GM19467 (cell line): ENCODE results near the gene COPS9.

ENCODE experiments used
- ATAC-seq: cut with Tn5 transposase; IDR thresholded peaks from one replicate; pipeline ENCODE4 v1.9.1; 2021; ENCODE audit warnings: mild to moderate bottlenecking, moderate library complexity; ENCODE audit not compliant: unreplicated experiment

COPS9 gene

GRCh38 chr2:240166761-240167587 lies 30.9 kb upstream of the COPS9 start:
- no peak for ATAC-seq

DNA sequence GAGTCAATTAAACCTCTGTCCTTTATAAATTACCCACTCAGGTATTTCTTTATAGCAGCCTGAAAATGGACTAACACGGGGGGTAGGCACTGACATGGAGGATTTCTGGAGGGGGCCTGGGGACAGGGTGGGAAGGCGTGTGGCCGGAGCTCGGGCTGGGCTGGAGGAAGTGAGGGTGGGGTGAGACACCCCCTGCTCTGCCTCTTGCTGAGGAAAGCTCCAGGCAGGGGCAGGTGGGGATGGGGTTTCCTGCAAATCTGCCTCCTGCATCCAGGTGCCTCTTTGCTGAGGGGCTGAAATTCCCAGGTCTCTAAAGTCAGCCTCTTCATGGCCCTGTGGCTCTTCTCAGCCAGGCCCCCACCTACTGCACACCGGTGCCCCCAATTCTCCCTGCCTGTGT lies 30.1 kb upstream of the COPS9 start:
- no peak for ATAC-seq

- no peak for ATAC-seq
These were observed 29.6 kb upstream of the COPS9 start for GRCh38 chr2:240165661-240166060.

GRCh38 chr2:240165034-240165433 lies 28.9 kb upstream of the COPS9 start:
- ATAC-seq = no peak

DNA sequence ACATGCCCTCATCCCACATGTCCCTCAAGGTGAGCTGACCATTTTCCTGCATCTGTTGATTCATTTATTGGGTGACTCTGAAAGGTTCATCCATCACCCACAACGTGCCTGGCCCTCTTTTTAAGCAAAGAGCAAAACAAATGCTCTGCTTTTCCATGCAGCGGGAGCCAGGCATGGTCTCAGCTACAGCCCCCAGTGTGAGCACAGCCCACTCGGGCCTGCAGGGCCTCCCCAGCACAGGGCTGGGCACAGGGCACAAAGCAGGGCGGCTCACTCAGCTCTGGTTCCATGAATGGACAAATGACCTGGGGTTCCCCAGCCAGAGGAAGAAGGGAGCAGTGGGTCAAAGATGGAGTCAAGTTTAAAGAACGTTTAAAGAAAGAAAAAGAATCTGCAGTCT lies 28.5 kb upstream of the COPS9 start:
- no peak for ATAC-seq

GRCh38 chr2:240163844-240164574 lies 27.9 kb upstream of the COPS9 start:
- ATAC-seq = no peak

DNA sequence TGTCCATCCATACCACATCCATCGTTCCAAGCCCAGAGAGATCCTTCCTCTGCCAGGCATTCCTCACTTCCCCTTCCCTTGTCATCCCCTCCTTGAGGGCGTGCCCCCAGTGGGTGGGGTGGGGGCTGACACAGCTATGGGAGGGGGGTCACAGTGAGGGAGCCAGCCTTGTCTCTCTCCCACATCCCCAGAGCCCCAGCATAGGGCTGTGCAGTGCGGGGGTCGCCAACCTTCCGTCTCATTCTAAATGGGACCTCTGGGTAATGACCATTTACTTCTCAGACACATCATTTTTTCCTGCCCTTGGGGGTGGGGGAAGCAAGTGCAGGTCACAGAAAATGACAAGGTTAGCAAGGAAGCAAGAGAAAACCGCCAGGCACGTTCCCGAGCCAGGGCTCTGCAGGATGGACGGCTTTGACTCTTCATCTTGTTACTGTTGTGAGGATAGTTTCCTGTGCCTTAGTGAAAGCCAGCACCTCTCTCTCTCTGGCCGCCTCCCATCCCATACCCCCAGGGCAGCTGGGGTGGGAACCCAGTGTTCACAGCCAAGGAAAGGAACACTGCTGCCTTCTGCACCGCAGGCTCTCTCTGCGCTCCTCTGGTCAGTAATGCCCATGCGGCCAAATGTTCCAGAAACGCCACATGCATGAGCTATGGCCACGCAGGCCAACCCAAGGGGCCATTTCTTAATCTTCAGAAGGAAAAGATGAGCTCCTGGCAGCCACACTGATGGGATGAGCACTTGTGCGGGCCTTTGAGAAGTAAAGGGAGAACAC lies 27.0 kb upstream of the COPS9 start:
- ATAC-seq = no peak

- no peak for ATAC-seq
These were observed 26.4 kb upstream of the COPS9 start for GRCh38 chr2:240162531-240162930.

DNA sequence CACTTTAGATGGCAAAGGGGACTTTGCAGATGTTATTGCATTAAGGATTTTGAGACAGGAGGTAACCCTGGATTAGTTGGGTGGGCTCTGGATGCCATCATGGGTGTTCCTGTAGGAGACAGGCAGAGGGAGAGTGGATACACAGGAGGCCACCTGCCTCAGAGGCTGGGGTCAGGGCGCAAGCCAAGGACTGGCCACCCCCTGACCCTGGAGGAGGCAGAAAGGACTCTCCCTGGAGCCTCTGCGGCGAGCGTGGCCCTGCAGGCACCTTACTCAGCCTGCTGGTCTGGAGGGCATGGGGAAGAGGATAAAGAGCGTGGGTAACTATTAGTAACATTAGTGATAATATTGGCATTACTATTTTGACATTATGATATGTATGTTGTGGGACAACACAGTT lies 25.9 kb upstream of the COPS9 start:
- no peak for ATAC-seq

- no peak for ATAC-seq
These were observed 25.1 kb upstream of the COPS9 start for GRCh38 chr2:240161087-240161750.

DNA sequence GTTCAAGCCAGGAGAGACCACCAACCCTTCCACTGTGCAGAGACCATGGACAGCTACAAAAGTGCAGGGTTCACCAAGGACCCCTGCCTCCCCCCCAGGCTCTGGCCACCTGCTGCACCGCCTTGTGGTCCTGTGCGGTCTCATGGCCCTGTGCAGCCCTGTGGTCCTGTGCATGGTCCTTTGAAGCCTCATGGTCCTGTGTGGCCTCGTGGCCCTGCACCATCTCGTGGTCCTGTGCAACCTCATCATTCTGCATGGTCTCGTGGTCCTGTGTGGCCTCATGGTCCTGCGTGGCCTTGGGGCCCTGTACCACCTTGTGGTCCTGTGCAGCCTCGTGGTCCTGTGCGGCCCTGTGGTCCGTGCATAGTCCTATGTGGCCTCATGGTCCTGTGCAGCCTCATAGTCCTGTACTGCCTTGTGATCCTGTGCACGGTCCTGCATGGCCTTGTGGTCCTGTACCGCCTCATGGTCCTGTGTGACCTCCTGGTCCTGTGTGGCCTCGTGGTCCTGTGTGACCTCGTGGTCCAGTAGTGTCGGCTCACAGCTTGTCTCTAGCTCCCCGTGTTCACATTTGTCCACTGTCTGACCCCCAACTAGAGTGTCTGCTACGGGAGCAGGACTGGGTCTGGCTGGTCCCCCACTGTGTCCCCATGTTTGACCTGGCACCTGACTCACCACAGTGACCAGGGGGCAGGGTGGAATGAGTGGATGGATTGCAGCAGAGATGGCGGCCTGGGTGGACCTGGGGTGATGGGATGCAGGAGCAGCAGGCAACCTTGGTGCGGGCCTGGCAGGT lies 24.4 kb upstream of the COPS9 start:
- no peak for ATAC-seq

- no peak for ATAC-seq
These were observed 23.2 kb upstream of the COPS9 start for GRCh38 chr2:240159251-240159839.

DNA sequence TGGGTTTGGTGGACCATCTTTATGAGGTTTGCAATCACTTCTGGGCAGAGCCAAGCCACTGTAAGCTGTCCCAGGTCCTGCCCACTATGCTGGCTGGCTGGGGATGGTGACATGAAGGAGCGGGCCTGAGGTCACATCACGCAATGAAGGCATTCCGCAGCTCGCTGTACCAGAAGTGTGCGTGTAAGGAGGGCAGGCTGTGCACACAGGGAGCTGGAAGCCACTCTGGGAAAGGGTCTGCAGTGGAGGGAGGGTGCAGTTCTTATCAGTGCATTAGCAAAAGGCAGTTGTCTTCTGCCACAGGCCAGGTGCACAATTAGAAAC lies 21.0 kb upstream of the COPS9 start:
- ATAC-seq = no peak

- no peak for ATAC-seq
These were observed 20.5 kb upstream of the COPS9 start for GRCh38 chr2:240156435-240157146.

DNA sequence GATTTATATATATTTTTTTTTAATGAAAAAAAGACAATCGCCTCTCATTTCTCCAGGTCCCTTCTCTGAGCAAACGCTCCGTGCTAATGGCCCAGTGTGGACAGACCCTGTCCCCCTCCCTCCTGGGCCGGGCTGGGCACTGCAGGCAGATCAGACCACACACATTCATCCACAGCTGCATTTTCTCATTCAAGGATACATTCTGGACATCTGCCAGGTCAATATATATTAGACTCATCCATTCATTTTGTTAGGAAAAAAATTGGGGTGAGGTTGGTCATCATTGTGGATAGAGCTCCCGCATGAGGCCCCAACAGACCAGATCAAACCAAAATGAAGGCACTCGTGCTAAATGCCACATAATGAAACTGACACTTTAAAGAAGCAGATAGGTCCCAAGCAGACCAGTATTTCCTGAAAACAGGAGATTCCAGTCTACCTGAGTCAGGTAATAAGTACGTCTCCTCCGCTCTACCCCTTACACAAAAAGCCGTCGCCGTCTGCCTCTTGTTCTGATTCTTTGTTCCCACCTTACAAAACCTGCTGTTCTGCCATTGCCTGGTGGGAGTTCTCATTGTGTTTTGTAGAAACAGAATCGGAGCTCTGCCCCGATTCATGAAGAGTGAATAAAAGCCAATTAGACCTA lies 19.8 kb upstream of the COPS9 start:
- ATAC-seq = no peak

DNA sequence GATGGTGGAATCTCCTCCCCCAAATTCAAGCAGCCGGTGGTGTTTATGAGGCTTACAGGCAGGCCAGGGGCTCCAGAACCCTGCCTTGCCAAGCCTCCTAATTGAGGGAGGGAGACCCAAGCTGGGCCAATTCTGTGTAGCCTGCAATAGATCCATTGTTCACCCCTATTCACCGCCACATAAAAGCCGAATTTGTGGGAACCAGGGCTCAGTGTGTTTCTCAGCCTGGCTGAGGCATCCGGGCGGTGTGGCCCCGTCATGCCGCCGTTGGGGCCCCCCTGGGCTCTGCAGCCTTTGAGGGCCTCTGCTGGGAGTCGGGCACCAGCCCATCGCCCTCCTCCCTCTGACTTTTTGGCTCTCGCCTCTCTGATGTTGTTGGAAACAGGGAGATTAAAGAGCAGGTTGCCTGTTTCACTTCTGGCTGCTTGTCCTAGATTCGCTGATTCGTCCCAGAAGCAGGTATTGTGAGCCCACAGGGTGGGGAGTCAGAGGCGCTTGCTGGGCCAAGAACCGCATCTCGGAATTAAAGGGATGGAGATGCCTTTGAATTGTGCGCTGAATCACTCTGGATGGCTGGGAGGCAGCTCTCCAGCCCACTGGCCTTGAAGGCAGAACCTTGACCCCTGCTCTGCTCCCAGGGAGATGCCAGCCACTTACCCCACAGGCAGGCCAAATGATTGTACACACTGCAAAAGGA lies 19.1 kb upstream of the COPS9 start:
- no peak for ATAC-seq

GRCh38 chr2:240154606-240155005 lies 18.5 kb upstream of the COPS9 start:
- ATAC-seq = no peak

GRCh38 chr2:240153418-240153817 lies 17.3 kb upstream of the COPS9 start:
- no peak for ATAC-seq
